ENCODE data around the gene TMEM109.

TMEM109 gene

DNA sequence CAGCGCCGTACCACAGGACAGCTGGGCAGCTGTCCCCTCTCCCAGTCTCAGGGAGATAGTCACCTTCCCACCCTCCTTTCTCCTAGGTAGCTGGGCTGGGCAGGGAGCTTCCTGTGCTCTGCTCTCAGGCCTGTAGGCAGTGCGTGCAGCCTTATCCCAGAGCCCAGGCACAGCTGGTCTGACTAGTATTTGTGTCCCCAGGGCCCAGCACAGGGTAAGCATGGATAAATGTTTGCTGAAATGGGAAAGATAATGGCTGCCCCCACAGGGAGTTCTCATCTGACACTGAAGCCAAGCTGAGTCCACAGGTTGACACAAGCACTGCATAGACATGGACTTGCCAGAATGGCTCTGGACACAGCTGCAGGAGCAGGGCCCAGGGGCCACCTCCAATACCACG lies 28.3 kb downstream of the TMEM109 start:
- no peak for DNase-seq (ENCODE audit: low read depth)

DNA sequence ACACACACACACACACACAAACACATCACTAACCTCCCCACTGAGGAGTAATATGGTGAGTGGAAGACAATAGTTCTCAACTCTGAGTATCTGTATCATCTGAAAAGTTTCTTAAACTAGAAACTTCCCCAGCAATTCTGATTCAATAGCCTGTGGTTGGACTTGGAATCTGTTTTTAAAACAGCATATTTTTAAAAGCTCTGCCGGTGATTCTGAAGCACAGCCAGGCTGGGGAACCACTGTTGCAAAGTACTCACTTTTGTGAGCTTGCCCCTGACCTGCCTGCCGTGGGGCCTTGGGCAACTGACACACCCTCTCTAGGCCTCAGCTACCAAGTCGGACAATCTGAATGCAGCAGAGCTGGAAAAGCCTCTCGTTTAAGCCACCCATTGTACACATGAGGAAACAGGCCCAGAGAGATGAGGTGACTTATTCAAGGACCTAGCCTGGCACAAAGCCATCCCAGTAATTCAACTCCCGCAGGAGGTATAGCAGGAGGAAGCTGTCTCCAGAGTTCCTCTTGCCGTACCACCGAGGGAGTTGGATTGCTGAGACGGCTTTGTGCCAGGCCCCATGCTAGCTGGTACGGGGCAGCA lies 29.1 kb downstream of the TMEM109 start:
- DNase-seq (ENCODE audit: low read depth), result no peak

DNA sequence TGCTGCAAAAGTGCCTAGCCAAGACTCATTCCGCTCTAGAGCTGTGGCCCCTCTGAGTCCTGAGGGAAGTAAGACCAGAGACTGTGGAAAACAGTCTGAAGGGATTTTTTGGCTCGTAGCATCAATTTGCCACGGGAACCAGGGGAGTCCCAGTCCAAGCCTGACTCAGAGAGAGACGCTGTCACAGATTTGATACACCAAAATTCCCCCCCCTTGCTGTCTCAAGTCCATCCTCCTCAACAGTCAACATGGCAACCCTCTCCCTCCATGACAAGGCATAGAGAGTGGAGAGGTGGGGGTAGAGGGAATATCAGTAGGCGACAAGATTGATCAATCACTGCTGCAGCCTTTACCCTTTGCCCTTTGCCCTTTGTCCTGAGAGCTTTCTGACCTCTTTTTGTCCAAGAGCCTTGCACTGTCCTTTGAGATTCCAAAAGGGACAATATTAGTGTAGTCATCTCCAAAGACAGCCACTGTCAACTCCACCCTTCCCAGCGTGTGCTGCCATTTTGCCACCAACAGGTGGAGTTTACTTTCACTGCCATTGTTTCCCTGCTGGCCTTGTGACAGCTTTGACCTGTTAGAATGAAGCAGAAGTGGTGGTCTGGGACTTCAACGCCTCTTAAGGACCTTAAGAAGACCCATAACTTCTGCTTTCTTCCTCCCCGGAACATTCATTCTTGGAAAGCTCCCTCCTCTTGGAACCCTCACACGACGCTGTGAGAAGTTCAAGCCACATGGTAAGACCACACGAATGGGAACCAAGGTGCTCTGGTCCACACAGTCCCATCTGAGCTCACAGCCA lies 30.7 kb downstream of the TMEM109 start:
- no peak for DNase-seq (ENCODE audit: low read depth)

DNA sequence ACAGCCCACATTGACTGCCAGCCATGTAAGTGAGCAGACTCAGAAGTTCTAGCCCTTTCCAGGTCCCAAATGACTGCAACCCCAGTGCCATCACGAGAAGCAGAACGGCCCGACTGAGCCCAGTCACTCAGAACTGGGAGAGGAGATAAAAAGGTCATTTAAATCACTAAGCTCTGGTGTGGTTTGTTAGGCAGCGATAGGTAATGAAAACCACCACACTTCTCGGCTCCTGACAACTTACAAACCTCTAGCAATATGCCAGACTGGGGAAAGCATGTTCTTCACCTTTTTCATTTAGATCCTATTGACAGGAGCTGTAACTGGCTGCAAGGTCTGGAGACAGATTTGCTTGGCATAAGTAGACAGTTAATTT lies 31.3 kb downstream of the TMEM109 start:
- DNase-seq (ENCODE audit: low read depth), result no peak

DNA sequence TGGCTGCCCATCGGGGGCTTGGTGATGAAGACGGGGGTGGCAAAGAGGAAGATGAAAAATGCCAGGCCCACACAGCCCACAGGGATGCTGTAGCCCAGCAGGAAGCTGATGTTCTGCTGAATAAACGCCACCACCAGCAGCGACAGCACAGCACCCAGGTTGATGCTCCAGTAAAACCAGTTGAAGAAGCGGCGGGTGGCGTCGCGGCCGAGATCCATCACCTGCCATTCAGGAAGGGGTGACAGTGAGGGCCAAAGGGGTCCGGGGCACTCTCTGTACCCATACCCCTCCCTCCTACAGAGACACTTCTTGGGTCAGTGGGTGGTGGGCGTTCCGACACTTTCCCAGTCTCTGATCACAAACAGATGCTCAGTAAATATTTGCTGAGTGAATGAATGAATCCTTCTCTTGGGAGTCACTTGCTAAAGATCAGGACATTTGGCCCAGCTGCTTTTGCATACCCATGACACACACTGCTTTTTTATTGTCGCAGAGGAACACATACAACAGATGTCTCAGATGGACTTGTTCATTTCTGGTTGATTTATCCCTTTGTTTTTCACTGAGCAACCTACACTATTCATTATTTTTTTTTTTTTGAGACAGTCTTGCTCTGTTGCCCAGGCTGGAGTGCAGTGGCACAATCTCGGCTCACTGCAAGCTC lies 32.8 kb downstream of the TMEM109 start:
- DNase-seq (ENCODE audit: low read depth), result no peak

DNA sequence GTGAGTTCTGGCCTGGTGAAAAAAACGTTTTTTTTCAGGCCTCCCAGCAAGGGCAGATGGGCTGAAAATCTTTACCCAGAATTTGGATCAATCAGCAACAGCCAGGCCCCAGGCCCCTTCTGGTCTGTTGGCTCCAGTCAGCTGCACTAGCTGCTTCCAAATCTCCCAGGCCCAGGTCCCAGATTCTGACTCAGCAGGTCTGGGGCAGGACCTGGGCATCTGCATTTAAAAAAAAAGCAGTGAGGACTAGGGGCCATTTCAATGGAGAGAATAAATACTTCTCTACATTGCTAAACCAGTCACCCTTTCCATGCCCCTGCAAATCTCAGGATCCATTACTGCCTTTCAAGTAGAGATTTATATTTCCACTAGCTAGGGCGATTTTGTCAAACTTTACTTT lies 33.7 kb downstream of the TMEM109 start:
- no peak for DNase-seq (ENCODE audit: low read depth)

DNA sequence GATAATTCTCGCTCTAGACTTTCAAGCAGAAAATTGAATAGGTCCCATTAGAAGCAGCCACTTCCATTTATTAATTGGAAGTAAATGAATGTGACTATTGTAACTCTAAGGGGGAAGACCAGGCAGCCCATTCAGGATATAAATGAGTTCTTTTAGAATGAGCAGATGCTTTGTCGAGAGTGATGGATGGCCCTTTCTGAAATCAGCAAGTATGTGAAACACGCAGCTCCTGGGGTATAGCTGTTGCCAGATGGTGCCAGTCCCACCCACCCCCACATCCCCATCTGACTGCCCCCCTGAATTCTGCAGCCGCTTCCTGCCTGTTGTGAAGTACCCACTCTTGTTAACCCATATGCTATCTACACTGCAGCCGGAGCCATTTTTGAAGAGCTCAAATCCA lies 34.3 kb downstream of the TMEM109 start:
- DNase-seq (ENCODE audit: low read depth), result no peak

DNA sequence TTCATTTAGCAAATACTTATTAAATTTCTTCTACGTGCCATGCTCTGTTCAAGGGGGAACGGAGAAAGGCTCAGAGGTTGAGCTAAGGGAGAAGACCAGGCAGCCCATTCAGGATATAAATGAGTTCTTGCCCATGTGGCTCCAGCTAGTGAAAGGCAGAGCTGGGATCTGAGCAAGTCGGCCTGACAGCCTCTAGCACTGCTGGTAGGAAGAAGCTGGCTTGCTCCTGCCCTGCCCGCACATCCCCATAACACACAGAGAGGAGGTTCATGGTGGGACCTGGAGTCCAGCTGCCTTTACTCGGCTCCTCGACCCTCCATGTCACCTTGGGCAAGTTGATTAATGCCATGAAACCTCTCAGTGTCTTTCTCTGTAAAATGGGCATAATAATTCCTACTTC lies 36.1 kb downstream of the TMEM109 start:
- no peak for DNase-seq (ENCODE audit: low read depth)

DNA sequence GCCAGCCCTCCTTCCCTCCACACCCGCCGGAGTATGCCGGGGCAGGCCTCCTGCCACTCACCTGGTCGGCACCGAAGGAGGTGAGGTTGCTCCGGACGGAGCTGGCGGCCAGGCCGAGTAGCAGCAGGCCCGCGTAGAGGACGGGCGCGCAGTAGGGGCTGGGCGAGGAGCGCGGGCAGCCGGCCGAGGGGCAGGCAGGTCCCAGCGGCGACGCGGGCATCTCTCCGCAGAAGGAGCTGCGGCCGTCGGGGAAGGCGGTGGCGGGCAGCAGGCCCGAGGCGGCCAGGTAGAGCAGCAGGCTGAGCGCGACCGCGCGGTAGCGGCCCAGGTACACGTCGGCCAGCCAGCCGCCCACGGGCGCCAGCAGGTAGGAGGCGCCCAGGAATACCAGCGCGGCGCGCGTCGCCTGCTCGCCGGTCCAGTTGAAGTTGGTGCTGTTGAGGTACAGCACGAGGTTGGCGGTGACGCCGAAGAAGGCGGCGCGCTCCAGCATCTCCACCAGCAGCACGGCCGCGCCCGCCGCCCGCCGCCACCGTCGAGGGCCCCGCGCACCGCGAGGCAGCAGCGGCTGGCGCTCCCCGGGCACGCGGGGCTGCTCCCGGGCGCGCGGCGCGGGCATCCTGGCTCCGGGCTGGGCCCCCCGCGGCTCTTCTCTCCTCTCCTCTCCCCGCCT lies 37.1 kb downstream of the TMEM109 start:
- DNase-seq (ENCODE audit: low read depth), result no peak

DNA sequence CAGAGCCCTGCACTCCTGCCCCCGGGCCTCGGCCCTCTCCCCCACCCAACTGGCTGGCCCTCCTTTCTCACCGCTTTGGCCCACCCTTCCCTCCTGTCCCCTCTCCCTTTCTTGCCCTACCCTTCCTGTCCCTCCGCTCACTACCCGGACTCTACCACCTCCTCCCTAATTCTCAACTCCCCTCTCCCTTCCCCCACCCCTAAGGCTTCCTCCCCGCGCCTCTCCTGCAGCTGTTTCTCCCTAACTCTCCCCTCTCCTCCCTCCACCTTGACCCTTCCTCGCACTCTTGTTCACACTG lies 37.6 kb downstream of the TMEM109 start:
- no peak for DNase-seq (ENCODE audit: low read depth)

DNA sequence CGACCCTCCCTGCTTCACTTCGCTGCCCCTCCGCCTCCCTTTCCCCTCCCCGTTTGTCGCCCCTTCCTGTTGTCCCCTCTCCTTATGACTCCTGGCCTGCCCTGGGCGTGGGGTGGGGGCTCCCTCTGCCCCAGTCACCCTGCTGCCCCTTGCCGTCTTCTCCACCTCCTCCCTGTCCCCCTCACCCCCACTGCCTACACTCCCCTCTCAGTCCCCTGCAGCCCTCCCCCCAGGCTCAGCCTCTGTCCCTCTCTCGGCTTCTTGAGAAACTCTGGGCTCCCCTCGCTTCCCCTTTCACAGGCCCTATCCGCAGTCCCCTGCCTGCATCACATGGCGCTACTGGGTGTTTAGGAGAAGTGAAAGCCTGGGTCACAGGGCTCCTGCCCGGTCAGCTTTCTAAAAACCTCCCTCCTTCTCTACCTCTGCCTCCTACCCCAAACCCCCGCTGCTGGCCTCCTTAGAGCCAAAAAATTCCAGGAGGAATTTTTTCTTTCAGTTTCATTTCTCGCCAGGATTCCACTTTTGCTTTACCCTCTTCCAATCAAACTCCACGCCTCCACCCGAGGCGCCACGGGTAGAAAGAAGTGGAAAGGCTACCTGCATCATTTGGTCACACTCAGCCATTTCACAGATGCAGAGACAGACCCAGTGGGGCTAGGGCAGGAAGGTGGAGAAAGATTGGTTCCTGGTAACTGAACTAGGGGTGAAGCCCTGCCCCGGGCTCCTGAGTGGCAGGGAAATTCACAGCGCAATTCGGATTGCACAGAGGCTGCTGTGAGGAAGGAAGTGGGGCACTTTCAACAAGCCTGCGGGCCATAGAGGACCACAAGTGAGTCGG lies 38.2 kb downstream of the TMEM109 start, which contains the start of gene SLC15A3:
TSS of gene SLC15A3 (minus strand) at position 273 of the 838 bp plus-strand sequence. CDS start 625 bp downstream, outside the sequence.
- peak; percentile 31 for DNase-seq (ENCODE audit: low read depth)

DNA sequence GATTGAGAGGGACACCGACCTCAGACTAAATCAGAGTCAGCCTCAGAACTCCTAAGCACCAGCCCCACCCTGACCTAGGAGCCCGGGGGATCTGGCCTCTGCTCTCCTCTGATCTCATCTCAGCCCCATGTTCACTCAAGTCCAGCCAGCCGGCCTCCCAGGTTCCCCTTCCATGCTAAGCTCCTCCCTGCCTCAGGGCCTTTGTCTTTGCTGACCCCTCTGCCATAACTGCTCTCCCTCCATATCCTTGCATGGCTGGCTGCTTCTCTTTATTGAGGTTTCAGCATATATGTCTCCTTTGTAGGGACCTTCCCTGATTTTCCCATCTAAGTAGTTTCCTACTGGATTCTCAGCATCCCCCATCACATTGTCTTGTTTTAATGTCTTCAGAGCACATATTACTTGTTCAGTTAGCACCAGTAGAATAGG lies 38.8 kb downstream of the TMEM109 start:
- DNase-seq (ENCODE audit: low read depth), result no peak

DNA sequence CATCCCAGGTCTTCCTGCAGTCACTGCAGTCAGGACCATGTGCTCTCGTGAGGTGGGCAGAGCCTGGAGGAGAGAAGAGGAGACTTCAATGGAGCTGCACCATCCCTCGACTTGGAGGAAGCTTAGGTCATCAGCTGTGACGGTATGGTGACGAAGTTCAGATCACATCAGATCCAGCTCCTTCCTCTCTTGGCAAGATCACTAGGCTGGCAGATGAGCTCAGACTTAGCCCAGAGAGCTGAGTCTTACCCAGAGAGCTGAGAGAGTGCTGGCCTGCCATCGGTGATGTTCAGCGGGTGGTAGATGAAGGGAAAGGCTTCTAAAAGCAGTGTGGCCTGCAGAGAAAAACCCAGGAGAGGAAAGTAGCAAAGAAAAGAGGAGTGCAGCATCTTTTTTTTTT lies 39.8 kb downstream of the TMEM109 start:
- no peak for DNase-seq (ENCODE audit: low read depth)

DNA sequence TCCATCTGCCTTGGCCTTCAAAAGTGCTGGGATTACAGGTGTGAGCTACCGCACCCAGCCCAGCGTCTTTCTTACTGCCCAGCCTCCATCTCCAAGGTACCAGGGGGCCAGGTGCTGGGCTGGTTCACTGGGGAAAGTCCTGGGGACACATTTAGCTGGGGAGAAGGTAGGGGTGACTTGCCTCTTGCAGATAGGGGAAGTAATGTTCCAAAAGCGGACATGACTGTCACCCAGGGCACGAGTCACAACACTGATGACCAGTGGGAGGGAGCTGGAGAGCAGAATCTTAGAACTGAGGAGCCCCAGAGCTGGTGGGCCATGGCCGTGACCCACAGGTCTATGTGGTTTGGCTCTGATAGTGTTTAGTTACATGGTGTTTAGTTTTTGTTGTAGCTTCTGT lies 40.5 kb downstream of the TMEM109 start:
- DNase-seq (ENCODE audit: low read depth), result no peak

DNA sequence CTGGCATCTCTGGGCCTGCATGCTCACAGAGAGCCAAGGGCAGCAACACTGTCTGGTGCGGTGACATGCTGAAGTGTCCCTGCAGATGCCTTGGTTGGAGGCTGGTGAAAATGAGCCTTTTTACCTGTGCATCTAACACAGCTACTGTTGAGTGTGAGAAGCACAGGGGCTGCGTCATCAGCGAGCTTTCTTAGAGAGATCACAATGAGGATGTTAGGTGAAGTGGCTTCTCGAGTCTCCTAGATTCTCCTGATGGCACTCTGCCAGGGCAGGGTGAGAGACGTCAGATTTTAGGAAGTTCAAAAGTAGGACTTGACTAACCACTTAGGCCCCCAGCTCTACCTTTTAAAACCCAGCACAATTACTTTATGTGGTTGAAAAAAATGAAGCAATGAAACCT lies 41.6 kb downstream of the TMEM109 start:
- DNase-seq (ENCODE audit: low read depth), result no peak

DNA sequence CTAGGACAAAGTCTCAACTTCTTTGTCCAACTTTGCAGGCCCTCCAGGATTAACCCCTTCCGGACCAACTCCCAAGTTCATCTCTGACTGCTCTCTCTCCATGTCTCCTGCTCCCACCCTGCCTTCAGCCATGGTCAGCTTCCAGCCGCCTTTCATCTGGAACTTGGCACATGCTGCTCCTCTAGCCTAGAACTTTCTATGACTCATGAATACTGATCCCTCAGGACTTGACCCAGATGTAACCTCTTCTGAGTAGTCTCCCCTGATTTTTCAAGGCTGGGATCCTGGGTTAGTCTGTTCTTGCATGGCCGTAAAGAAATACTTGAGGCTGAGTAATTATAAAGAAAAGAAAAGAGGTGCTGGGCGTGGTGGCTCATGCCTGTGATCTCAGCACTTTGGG lies 43.2 kb downstream of the TMEM109 start:
- peak; percentile 42 for DNase-seq (ENCODE audit: low read depth)

DNA sequence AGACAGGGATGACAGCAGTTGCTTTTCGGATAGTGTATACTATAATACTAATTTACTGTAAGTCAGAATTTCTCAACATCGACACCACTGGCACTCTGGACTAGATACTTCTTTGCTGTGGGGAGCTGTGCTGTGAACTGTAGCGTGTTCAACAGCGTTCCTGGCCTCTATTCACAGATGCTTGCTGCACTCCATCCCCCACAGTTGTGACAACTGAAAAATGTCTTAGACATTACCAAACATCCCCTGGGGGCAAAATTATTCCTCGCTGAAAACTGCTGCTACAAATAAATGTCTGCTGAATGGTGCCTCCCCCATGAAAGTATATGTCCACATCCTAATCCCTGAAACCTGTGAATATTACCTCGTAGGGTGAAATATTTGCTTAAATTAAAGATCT lies 45.5 kb downstream of the TMEM109 start:
- no peak for DNase-seq (ENCODE audit: low read depth)

DNA sequence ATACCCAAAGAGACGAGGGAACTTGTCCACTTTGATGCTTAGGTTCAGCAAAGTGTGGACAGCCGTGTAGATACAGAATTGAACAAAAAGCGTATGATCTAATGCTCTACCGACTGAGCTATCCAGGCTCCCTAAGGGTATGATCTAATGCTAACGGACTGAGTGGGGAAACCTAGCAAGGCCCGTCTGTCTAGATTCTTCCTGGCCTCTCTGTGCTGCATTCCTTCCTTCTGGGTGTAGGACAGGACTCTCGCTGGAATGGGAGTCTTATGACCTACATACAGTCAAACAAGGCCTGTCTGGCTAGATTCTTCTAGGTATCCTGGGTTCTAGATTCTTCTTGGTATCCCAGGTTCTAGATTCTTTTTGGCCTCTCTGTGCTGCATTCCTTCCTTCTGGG lies 46.4 kb downstream of the TMEM109 start:
- no peak for DNase-seq (ENCODE audit: low read depth)

DNA sequence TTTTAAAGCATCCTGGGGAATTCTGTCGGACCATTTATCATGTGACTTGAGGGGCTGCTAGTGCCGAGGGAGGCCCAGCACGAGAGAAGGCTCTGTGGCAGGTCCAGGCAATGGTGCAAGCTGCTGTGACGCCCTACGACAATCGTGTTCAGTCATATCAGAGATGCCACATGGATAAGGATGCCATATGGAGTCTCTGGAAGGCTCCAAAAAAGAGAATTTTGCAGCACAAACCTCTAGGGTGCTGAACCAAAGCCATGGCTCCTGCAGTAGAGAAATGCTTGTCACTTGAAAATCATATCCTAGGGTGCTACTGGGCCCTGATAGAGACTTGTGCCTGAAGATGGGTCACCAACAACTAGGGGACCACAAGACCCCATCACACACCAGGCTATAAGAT lies 50.8 kb downstream of the TMEM109 start:
- no peak for DNase-seq (ENCODE audit: low read depth)

DNA sequence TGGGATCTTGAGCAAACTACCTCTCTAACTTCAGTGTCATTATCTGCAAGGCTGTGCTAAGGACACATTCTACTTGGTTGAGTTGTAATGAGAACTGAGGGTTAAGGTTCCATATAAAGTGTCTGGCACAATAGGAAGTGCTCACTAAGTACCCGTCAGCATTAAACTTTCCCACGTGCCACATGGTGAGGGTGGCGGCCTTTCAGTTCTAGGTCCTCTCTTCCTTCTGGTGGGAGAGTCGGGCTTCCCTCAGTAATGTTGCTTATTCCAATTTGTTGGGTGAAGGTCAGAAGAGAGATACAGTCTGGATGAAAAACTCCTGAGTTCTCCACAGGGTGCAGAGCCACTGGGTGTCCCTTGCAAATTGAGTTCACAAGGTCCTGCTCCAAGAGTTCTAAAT lies 52.9 kb downstream of the TMEM109 start:
- DNase-seq (ENCODE audit: low read depth), result no peak

DNA sequence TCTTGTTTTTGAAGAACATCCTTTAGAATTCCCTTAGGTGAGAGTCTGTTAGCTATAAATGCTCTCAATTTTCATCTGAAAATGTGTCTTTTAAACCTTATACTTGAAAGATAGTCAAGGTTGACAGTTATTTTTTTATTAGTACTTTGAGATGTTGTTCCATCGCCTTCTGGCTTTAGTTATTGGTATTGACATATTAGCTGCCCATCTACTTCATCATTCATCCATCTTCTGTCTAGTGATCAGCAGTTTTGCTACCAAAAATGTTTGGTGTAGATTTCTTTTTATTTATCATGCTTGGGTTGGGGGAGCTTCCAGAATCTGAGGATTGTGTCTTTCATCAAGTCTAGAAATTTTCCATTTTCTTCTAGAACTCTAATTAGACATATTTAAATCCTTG lies 54.3 kb downstream of the TMEM109 start:
- DNase-seq (ENCODE audit: low read depth), result no peak

DNA sequence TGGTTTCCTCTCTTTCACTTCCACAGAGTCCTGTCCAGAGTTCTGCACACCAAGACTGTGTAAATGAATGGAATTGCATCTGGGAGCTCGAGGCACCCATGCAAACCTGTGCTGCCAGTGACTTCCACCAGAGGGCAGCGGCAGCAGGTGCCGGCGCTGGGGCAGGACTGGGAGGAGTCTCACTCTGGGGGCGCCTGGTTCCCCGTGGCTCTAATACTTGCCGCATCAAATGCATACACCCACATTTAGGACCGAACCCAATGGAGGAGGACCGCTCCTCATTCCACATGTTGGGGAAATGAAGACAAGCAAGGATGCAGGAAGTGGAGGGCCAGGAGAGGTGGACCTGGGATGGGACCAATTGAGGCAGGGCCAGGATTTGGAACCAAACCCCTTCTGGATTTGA lies 56.4 kb downstream of the TMEM109 start:
- DNase-seq (ENCODE audit: low read depth), result no peak
